Amniotic epithelial cell (primary cell): ENCODE measurements around the gene UACA.
A peak's percentile ranks its signal among the peaks of the same experiment; 100 is the strongest.

Experiments
- DNase-seq: peaks from one replicate; pipeline ENCODE4 v3.0.0-alpha.2; 2010; ENCODE audit warnings: low read depth

The UACA gene

DNA sequence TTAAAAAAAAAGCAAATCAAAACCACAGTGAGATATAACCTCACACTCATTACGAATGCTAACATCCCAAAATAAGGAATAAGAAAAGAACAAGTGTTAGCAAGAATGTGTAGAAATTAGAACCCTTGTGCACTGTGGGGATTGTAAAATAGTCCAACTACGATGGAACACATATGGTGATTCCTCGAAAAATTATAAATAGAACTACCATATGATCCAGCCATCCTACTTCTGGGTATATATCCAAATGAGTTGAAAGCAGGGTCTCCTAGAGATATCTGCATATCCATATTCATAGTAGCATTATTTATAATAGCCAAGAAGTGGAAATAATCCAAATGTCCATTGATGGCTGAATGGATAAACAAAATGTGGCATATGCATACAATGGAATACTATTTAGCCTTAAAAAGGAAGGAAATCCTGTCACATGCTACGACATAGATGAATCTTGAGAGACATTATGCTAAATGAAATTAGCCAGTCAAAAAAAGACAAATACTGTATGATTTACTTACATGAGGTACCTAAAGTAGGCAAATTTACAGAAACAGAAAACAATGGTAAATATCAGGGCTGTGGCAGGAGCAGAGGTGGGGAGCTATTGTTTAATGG is 55.6 kb downstream of the UACA start:
- DNase-seq: no peak

- no peak for DNase-seq
Observed at GRCh38 chr15:70704731-70705130, 58.6 kb downstream of the UACA start.

GRCh38 chr15:70704166-70704565 is 59.2 kb downstream of the UACA start:
- DNase-seq: no peak

GRCh38 chr15:70703096-70703878 is 60.1 kb downstream of the UACA start:
- DNase-seq: no peak

DNA sequence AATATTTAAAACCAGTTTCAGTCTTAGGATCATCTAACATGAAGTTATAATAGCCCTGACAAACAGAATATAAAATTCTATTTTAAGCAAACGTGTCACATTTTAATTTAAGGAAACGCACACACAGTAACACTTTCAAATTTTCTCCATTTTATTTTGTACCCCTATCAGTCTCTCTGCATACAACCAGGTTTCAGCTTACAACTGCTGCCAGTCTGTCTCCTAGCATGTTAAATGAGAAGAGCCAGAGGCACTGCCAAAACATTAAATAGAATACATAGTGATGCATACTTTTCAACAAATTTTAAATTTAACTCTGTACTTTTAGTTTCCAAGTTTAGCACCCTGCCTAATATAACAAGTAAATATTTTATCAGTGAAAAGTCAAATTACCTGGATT is 60.8 kb downstream of the UACA start:
- DNase-seq: no peak

GRCh38 chr15:70701891-70702568 is 61.3 kb downstream of the UACA start:
- DNase-seq: peak; percentile 77

DNA sequence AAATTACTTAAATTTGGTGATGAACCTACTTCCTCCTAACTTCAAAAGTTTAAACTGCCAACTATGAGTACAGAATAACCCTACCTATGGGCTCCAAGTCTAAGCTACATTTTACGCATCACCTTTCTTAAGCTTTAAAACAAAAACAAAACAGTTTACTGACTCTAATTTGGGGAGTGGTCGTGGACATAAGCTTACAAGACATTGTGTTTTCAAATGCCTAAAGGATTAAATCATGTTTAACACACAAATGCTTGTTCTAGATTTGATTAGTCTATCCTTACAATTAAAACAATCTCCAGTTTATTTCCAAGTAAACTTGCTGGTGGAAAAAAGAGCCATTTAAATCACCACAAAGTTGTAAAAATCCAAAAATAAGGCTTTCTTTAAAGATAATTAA is 62.2 kb downstream of the UACA start:
- DNase-seq: no peak

GRCh38 chr15:70699890-70700289 is 63.5 kb downstream of the UACA start:
- DNase-seq: no peak

- DNase-seq: no peak
Observed at GRCh38 chr15:70698836-70699390, 64.4 kb downstream of the UACA start.

DNA sequence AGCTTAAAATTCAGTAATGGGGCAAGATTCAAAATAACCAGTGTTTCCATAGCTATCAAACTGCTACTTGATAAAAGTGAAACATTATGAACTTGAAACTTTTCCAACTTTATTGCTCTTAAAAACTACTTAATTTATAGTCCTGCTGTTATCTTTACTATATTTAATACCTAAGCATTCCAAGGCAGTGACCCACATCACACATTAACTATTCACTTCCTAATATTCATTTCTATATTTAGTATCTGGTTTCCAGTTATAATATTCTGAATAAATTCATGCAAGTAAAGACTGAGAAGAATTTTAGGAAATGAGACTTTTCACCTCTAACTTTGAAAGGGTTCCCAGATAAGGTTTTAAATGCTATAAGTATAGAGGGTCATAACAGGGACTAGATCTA is 64.9 kb downstream of the UACA start:
- DNase-seq: no peak

DNA sequence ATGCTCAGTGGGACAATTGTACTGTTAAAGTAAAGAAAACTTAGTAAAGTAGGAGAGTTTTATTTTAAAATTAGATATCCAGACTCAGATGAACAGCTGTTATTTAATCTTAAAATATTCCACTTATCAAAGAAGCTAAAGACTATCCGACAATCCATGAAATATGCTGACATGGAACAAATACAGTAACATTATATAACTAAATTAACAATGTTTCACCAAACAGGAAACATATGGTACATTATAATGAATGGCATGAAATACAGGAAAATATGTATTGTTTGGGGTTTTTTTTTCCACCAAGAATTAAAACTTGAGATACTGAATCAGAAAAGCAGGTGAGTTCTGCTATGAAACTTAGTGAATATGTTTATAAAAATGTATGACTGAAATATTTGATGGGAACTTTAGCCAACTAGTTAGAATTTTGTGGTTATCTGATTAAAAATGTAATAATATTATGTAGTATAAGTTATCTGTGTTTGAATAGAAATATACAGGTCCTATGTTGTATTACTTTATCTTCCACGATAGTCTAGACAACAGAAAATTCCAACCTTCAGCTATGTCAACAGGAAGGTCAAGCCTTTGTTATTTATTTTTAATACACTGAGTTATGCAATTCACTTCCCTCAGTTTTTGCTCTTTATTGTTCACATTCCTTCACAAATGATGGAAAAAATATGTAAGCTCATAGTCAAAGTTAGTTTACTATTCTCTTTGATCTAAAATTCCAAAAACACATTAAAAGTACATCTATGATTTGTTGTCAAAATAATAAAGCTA is 72.7 kb downstream of the UACA start:
- peak; percentile 27 for DNase-seq

DNA sequence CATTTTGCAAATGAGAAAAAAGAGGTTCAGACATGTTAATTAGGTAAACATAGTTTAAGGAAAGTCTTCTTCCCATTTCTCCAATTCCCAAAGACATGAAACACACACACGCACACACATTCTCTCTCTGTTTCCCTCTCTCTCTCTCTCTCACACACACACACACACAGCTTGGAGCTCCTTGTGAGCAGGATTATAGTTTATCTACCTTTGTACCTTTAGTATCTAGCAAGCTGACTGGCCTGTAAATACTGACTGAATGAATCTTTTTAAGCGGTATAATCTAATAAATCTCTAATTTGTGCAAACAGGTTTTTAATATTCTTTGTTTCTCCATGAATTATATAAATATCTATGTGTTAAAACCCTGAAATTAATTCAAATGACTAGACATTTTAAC is 73.3 kb downstream of the UACA start:
- DNase-seq: no peak

DNA sequence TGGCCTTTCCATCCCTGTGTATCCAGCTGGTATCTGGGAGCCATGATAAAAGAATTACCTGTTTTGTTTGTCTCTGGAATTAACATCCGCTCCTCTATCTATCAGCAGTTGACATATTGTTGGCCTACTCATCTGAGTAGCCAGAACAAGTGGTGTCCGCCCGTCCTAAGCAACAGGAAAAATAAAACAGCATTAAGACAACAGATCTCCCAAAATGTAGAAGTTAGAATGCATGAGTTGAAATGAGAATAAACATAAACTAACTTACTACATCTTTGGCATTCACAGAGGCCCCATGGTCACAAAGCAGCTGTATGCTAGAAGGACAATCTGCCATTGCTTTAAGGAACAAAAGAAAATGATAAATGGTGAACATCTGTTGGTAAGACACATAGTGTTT is 75.9 kb downstream of the UACA start:
- no peak for DNase-seq

- no peak for DNase-seq
Observed at GRCh38 chr15:70680817-70681216, 82.5 kb downstream of the UACA start.

DNA sequence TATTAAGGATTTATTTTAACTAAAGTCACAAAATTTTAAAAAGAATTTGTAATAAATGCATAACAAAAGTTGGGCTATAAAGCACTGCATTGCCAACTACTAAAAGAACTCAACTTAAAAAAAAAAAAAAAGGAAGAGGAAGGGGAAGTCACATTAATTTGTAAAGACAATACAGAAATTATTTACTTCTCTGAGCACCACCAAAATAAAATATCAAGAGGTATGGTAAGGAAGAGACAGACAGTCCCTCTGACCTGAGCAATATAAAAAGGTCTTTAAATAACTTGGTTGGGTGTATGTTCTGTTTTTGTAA is 83.5 kb downstream of the UACA start:
- DNase-seq: no peak

DNA sequence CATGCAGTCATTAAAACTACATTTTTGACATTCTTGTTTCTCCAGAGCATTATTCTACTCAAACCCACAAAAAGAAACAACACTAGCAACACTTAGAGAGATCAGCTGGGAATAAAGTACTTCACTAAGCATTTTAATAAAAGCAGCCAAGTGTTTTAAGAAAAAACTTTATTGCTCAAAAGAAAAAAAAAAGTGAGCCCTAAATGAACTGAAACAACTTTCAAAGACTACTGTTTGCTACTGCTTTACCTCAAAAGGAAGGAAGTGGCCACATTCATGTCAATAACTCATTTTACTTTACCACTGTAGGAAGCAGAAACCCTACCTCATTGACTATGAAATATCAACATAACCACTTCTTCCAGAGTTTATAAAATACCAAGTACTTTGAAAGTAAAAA is 91.3 kb downstream of the UACA start:
- peak; percentile 31 for DNase-seq

DNA sequence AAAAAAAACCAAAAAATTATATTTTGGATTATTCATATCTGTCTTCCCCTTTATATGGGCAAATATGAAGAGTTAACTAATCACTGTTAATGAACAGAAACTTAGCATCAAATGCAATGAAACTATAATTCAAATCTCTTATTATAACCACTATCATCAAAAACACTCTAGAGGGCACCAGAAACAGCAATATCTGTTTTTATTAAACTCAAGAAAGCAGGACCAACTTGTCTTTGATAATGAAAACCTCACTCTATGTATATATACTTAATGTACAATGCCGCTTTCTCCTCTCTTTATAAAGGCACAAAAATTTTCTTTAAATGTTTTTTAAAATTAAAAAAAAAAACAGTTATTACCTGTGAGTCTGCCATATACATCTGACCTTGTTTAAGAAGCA is 92.7 kb downstream of the UACA start:
- peak; percentile 15 for DNase-seq

- no peak for DNase-seq
Observed at GRCh38 chr15:70669966-70670658, 93.2 kb downstream of the UACA start.

GRCh38 chr15:70669006-70669602 is 94.3 kb downstream of the UACA start:
- DNase-seq: no peak

DNA sequence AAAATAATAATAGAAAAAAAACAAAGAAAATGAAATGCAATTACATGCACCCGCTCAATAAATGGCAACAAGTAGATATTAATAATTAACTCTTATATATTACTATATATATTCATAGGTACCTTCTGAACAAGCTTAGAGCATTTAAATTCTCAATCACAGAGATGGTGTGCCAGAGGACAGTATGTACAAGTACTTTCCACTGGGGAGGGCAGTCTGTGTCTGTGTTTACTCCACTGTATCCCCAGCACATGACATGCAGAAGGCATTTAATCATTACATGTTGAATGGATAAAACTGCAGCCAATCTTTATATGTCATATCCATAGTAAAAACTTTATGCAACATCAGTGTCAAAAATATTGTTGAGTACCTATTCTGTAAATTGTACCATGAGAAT is 97.8 kb downstream of the UACA start:
- no peak for DNase-seq

- DNase-seq: peak; percentile 15
Observed at GRCh38 chr15:70664494-70664893, 98.9 kb downstream of the UACA start.
